HAP-1 (cell line): ENCODE data around the gene FNDC3B.
A peak's percentile ranks its signal among the peaks of the same experiment; 100 is the strongest.

Experiments
- DNase-seq, 2 experiments: peaks; one replicate each; pipeline ENCODE4 v3.0.0-alpha.2; 2016 to 2020; ENCODE audit warnings: low spot score in 2 of 2
- H3K27me3 ChIP-seq: fragments of 250-450 bp; sonication (Bioruptor Pico); 2 replicates; pipeline ENCODE4 v1.5.1; 2020; ENCODE audit warnings: low read depth, mild to moderate bottlenecking, moderate library complexity
- H3K36me3 ChIP-seq: fragments of 250-450 bp; sonication (Bioruptor Pico); replicated peaks from 2 replicates; pipeline ENCODE4 v1.5.1; 2020; ENCODE audit warnings: mild to moderate bottlenecking
- H3K4me1 ChIP-seq: fragments of 250-450 bp; sonication (Bioruptor Pico); 2 replicates; pipeline ENCODE4 v1.5.1; 2020; ENCODE audit warnings: mild to moderate bottlenecking
- H3K4me3 ChIP-seq: fragments of 250-450 bp; sonication (Bioruptor Pico); 2 replicates; pipeline ENCODE4 v1.5.1; 2020; ENCODE audit warnings: mild to moderate bottlenecking, moderate library complexity
- H3K9me3 ChIP-seq: fragments of 250-450 bp; sonication (Bioruptor Pico); 2 replicates; pipeline ENCODE4 v1.5.1; 2020; ENCODE audit warnings: mild to moderate bottlenecking, moderate library complexity
- in situ Hi-C: fragments of 300-500 bp; cut with MboI; formaldehyde crosslinking; loops from 3 replicates; pipeline ENCODE4 v1.14.3; 2020; ENCODE audit warnings: low sequenced_read_pairs, inconsistent platforms, mixed read lengths

FNDC3B gene

DNA sequence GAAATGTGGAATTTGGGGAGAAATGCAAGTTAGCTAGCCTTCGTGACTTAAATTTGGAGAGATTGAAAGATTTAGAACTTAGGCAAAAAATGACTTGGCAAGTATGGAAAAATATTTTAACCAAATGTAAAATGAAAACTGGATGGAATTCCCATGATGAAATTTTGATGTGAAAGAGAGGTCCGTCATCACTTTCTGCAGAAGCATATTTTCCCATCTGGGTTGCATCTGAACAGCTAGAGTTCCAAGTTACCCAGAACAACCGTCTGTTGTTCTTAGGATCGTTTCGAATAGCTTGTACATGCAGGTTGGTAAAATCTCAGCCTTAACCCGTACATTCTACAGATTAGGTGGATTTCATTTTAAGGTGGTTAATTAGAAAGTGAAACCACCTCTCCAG is 272.6 kb downstream of the FNDC3B start:
- Histone ChIP-seq H3K36me3 (peaks cover 9% of the 10 kb centered on the region; the same call in 1 of the 2 replicates), H3K4me1 (0 out of 2 replicates have a peak, but pooled peaks cover 3% of the 10 kb centered on the region)
- in situ Hi-C loops = no loop called here

DNA sequence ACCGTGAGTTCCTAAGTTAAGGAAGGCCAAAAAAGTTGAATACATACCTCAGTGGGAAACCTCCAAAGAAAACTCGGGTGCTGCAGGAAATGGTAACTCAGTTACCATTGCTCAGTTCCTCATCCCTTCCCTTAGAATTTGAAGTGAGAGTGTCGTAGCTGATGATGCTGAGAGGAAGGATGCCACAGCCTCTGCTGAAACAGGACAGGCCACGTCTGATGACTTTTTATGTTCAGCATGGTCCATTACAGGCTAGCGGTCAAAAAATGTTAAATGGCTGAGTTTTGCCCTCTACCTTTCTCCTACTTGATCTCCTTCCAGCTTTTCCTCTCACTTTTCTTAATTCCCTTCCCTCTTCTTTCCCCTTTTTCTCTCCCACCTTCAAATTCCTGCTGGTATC is 273.3 kb downstream of the FNDC3B start:
- H3K27me3 ChIP-seq = no peaks in the 10 kb centered on the region
- H3K4me3 ChIP-seq = no peak overlapping the region
- H3K4me1 ChIP-seq = 0 out of 2 replicates have a peak, but pooled peaks cover 3% of the 10 kb centered on the region
- no peaks in the 10 kb centered on the region for H3K9me3 ChIP-seq
- no peak for DNase-seq
- in situ Hi-C loops = no loop called here
- peaks cover 9% of the 10 kb centered on the region; the same call in 1 of the 2 replicates for H3K36me3 ChIP-seq

More for the DNA sequence above, 272.6 kb downstream of the FNDC3B start:
- DNase-seq = no peak
- no peak overlapping the region for H3K4me3 ChIP-seq
- no peaks in the 10 kb centered on the region for H3K27me3 ChIP-seq
- no peaks in the 10 kb centered on the region for H3K9me3 ChIP-seq

DNA sequence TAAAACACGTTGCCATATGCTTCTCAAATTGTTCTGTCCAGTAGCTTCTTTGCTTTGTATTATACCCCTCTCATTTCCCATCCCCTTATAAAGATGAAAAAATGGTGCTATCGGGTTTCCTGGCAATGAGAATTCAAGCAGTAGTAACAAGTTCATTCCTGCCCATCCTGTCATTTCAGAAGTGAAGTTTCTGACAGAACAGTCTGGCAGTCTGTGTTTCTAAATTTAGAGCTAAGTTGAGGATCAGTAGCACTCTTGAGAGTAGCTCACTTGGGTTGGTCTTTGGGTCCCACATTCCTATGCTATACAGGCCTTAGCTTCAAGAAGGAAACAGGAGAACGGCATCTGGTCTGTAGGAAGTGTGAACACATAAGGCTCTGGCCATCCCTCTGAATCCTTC is 274.3 kb downstream of the FNDC3B start:
- no peaks in the 10 kb centered on the region for H3K9me3 ChIP-seq
- DNase-seq = no peak
- peaks cover 6% of the 10 kb centered on the region; the same call in 1 of the 2 replicates for H3K36me3 ChIP-seq
- H3K27me3 ChIP-seq = no peaks in the 10 kb centered on the region
- H3K4me1 ChIP-seq = no peaks in the 10 kb centered on the region
- H3K4me3 ChIP-seq = no peak overlapping the region
- in situ Hi-C loops = no loop called here

DNA sequence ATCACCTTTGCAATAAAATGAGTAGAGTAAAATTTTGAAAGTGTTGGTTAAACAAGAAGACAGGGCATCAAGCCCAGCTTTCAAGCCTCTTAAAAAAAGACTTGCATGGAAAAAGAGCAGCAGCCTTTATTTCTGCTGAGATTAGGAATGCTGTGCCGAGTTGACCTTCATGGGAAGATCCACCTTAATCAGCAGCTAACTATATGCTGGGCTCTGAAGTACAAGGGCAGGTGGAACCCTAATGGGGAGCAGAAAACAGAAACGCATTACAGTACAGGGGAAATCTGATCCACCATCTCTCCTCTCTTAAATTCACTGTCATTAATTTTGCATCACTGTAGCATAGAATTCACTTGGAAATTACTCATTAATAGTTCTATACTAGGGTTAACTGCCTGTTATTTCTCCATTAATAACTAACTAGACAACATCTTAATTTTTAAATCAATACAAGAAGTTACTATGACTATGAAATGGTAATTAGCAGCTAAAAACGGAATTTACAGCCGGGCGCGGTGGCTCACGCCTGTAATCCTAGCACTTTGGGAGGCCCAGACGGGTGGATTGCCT is 275.3 kb downstream of the FNDC3B start:
- no peaks in the 10 kb centered on the region for H3K4me1 ChIP-seq
- DNase-seq = no peak
- H3K27me3 ChIP-seq = no peaks in the 10 kb centered on the region
- in situ Hi-C loops = no loop called here
- peaks cover 6% of the 10 kb centered on the region; the same call in 1 of the 2 replicates for H3K36me3 ChIP-seq
- H3K9me3 ChIP-seq = no peaks in the 10 kb centered on the region
- no peak overlapping the region for H3K4me3 ChIP-seq

DNA sequence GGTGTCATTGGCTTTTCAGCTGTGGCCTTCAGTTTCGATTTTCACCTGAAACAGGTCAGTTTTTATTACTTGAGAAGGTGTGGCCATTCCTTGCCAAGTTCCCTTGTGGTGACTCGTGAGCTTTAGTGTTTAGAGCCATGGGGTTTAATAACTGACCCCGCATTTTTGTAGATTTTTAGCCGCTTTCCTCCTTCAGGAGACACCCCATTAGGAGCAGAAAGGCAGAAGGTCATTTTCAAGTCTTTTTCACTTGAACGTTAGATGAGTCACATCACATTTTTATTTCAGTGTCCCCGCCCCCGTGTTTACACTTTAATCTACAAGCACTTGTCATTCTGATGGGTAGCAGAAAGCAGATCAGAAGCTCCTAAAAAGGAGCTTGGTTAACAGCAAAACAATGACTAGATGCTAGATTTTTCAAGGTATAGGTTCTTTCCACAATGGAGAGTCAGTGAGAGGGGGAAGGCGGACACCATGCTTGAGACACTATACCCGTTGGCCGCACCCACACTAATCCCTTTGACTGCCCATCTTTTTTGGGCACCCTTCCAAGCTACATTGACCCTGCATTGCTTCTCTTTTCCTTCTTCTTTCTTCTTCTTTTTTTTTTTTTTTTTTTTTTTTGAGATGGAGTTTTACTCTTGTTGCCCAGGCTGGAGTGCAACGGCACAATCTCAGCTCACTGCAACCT is 276.2 kb downstream of the FNDC3B start:
- Histone ChIP-seq H3K27me3 (no peaks in the 10 kb centered on the region), H3K9me3 (no peaks in the 10 kb centered on the region), H3K4me1 (no peaks in the 10 kb centered on the region), H3K4me3 (no peak overlapping the region), H3K36me3 (peaks cover 6% of the 10 kb centered on the region; the same call in 1 of the 2 replicates)
- DNase-seq = no peak
- in situ Hi-C loops = no loop called here

DNA sequence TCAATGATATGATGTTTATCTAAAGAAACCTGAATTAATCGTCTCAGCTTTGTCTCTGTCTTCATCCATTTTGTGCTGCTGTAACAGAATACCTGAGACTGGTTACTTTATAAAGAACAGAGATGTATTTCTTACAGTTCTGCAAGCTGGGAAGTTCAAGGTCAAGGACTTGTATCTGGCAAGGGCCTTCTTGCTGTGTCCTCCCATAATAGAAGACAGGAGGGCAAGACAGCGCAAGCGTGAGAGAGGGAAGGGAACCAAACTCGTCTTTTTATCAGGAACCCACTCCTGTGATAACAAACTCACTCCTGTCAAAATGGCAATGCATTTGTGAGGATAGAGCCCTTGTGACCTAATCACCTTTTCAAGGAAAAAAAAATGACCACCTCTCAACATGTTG is 277.4 kb downstream of the FNDC3B start:
- Histone ChIP-seq H3K27me3 (no peaks in the 10 kb centered on the region), H3K4me1 (no peaks in the 10 kb centered on the region), H3K4me3 (no peak overlapping the region), H3K36me3 (no peaks in the 10 kb centered on the region; the same call in 1 of the 2 replicates), H3K9me3 (no peaks in the 10 kb centered on the region)
- in situ Hi-C loops = no loop called here
- no peak for DNase-seq

DNA sequence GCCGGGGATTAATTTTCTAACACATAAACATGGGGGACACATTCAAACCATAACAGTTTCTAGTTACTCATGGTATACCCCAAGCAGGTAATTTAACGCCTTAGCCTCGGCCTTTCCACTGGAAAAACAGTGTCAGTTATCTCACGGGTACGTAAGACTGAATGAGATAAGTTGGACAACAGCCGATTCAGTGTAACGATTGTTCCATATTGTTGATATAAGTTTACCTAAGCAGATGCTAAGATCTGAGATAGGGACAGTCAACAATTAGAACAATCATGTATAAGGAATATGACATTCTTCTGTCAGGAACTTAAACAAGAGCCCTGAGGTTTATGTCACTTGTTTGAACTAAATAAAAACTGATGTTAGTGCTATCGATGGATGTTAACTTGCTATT is 278.1 kb downstream of the FNDC3B start:
- H3K9me3 ChIP-seq = no peaks in the 10 kb centered on the region
- DNase-seq = no peak
- H3K36me3 ChIP-seq = no peaks in the 10 kb centered on the region; the same call in 1 of the 2 replicates
- no peak overlapping the region for H3K4me3 ChIP-seq
- in situ Hi-C loops = no loop called here
- no peaks in the 10 kb centered on the region for H3K4me1 ChIP-seq
- H3K27me3 ChIP-seq = no peaks in the 10 kb centered on the region

DNA sequence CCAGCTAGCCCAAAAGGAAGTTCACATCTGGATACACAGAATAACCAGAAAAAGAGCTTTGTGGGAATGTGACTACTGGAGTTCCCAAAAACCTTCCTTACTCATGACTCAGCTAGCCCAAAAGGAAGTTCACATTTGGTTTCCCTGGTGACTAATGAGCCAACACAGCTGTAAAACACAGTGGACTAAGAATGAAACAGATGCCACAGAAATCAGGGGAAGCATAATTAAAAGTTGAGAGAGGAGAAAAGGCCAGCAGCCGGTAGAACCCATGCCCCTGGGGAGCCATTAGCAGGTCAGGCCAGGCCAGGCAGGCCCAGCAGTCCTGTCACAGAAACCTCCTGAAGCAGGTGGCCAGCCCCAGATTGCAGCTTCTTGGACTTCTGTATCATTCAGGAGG is 278.6 kb downstream of the FNDC3B start:
- peak in 1 of 2 experiments; percentile 16 for DNase-seq
- in situ Hi-C loops = no loop called here

DNA sequence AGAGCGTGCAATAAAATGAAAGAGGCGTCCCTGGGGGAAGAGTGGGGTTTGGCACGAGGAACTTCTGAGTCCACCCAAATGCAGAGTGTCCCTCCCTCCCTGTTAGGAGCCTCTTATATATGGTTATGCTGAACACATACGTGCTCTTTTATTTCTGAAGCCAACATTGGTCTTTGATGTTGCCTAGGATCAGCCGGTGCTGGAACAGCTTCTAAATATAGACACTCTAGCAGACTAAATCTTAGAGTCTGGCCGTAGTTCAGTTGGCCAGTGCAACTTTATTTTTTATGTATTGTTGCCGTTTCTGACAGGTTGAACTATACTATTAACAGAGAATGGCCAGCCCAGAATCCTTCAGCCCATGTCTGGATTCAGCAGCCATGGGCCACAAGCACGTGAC is 280.2 kb downstream of the FNDC3B start:
- no peaks in the 10 kb centered on the region for H3K4me1 ChIP-seq
- no peak overlapping the region for H3K4me3 ChIP-seq
- in situ Hi-C loops = no loop called here
- H3K36me3 ChIP-seq = no peaks in the 10 kb centered on the region; the same call in 1 of the 2 replicates
- H3K9me3 ChIP-seq = no peaks in the 10 kb centered on the region
- no peak for DNase-seq
- H3K27me3 ChIP-seq = no peaks in the 10 kb centered on the region

More for the DNA sequence above, 278.6 kb downstream of the FNDC3B start:
- H3K27me3 ChIP-seq = no peaks in the 10 kb centered on the region
- no peaks in the 10 kb centered on the region for H3K4me1 ChIP-seq
- no peaks in the 10 kb centered on the region for H3K9me3 ChIP-seq
- no peak overlapping the region for H3K4me3 ChIP-seq
- no peaks in the 10 kb centered on the region; the same call in 1 of the 2 replicates for H3K36me3 ChIP-seq

DNA sequence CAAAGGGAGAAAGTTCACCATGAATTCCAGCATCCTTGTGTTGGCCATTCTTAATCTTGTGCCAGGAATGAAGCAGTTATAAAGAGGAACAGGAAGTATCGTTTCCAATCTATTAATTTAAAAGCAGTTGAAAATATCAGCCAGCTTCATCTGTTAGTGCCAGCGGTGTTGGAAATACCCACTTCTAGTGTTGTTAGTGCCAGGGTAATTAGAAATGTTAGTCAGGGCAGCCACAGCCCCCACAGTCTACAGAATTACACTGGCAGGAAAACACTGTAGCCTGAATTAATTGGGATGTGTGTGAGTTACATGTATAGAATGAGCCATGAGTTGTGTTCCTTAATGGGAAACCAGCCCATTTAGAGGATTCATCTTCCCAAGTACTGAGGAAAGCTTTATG is 281.1 kb downstream of the FNDC3B start:
- no peaks in the 10 kb centered on the region for H3K9me3 ChIP-seq
- no peak for DNase-seq
- no peaks in the 10 kb centered on the region for H3K4me1 ChIP-seq
- no peaks in the 10 kb centered on the region for H3K27me3 ChIP-seq
- in situ Hi-C loops = no loop called here
- H3K36me3 ChIP-seq = no peaks in the 10 kb centered on the region; the same call in 1 of the 2 replicates
- no peak overlapping the region for H3K4me3 ChIP-seq

DNA sequence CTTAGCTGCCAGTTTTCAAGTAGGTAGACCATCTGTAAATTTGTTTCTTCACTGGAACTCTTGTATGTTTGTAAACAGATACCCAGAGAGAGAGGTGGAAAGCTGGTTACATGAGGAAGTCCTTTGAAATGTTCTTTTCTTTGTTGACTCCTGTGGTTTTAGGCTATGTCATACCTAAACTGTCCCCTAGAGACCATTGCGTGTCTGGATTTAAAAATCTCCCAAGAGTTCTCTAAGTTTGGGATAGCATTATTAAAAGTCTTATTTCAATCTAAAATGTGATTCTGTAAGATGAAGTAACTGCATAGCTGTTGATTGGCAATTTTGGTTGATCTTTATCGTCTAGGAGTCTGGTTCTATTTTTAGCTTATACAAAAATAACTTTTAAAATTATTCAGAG is 281.7 kb downstream of the FNDC3B start:
- no peak for DNase-seq
- Histone ChIP-seq H3K4me1 (no peaks in the 10 kb centered on the region), H3K36me3 (no peaks in the 10 kb centered on the region; the same call in 1 of the 2 replicates), H3K9me3 (no peaks in the 10 kb centered on the region), H3K4me3 (no peak overlapping the region), H3K27me3 (no peaks in the 10 kb centered on the region)
- in situ Hi-C loops = no loop called here

DNA sequence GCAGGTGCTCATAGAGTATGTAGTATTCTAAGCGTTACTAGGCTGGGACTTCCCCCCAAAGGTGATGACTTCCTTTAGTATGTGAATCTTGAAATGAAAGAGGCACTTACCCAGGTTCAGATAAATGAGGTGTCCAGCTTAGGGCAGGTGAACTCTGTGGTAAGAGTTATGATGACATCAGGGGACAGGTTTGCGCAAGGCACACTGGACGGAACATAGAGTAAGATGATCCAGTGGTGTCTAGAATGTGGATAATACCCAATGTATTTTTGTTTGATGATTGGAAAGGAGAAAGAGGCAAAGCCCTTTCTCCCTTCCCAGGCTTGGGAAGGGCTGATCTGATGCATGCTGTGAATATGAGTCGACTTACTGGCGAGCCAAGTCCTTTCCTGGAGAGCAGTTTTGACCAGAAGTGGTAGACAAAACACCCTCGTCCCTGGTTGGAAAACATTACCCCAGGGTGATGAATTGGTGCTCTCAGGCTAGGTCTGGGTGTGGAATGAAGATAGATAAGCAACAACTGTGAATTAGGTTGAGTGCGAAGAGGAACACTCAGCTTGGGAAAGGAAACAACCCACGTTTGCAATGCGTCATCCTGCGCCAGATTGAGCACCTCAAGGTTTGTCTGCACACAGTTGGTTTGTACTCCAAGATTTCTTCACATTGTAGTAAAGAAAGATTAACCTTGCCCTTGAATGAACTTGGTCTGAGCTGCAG is 284.7 kb downstream of the FNDC3B start:
- no peaks in the 10 kb centered on the region for H3K9me3 ChIP-seq
- no peak for DNase-seq
- no peaks in the 10 kb centered on the region for H3K36me3 ChIP-seq
- in situ Hi-C loops = no loop called here
- H3K4me3 ChIP-seq = no peak overlapping the region
- H3K27me3 ChIP-seq = no peaks in the 10 kb centered on the region
- no peaks in the 10 kb centered on the region for H3K4me1 ChIP-seq

DNA sequence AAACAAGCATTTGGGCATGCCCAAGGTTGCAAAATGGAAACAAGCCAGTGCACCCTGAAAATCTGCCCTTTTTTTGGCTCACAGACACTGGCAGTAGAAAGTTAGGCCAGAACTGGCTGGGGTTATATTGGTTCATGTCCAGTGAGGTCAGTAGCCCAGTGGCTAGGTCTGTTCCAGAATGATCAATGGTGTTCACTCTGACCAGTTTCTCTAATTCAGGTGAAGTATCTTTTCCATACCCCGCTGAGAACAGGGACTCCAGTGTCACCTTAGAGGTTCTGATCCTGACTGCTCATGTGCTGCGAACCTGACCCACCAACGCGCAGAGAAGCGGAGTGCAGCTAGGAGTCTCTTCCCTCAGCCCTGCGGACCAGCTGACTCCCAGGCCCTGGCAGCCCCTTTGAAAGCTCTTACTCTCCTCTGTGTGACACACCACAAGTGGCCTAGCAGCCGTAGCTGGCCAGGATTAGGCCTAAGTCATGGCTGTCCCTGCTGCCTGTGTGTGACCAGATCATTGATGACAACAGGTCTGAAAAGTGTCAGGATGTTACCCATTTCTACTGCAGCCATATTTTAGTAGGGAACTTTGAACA is 285.3 kb downstream of the FNDC3B start:
- H3K4me1 ChIP-seq = no peaks in the 10 kb centered on the region
- in situ Hi-C loops = no loop called here
- H3K27me3 ChIP-seq = no peaks in the 10 kb centered on the region
- H3K36me3 ChIP-seq = peaks cover 3% of the 10 kb centered on the region; the same call in 1 of the 2 replicates
- H3K4me3 ChIP-seq = no peak overlapping the region
- no peaks in the 10 kb centered on the region for H3K9me3 ChIP-seq
- no peak for DNase-seq
